Measurements from ENCODE around the gene RNU2-63P.

GRCh38 chr2:88036606-88037005 is 20.3 kb upstream of the RNU2-63P start:
- TF ChIP-seq CTCF (IDR thresholded peaks at IDR 0.05) (no peak), ZFX (IDR thresholded peaks at IDR 0.05; ENCODE audit: borderline replicate concordance) (no peak)
